DND-41 (cell line): ENCODE measurements around the gene CC2D1A.

Experiments used
- ATAC-seq: fragments of 200-7000 bp; cut with Tn5 transposase; 3 replicates; pipeline ENCODE4 v1.9.1; 2021; ENCODE audit warnings: low read depth; ENCODE audit not compliant: insufficient read depth
- DNase-seq: peaks from one replicate; pipeline ENCODE4 v3.0.0-alpha.2; 2020
- H2AFZ ChIP-seq: 2 replicates; pipeline ENCODE4 v1.6.0; 2012; ENCODE audit warnings: low read depth, low read length
- H3K27ac ChIP-seq: 2 replicates; pipeline ENCODE4 v1.5.1; 2012; ENCODE audit warnings: low read length, inconsistent platforms
- H3K27me3 ChIP-seq: fragments of 200-600 bp; sonication (generic); 2 replicates; pipeline ENCODE4 v1.6.0; 2012; ENCODE audit warnings: low read length, mild to moderate bottlenecking, inconsistent platforms; ENCODE audit not compliant: insufficient read depth, poor library complexity
- H3K36me3 ChIP-seq: 2 replicates; pipeline ENCODE4 v1.5.1; 2012; ENCODE audit warnings: low read length, inconsistent platforms; ENCODE audit not compliant: insufficient read depth
- H3K4me1 ChIP-seq: 2 replicates; pipeline ENCODE4 v1.5.1; 2012; ENCODE audit warnings: mild to moderate bottlenecking, low read length; ENCODE audit not compliant: insufficient read depth
- H3K4me2 ChIP-seq: 2 replicates; pipeline ENCODE4 v1.6.0; 2012; ENCODE audit warnings: mild to moderate bottlenecking, moderate library complexity, low read length, inconsistent platforms; ENCODE audit not compliant: insufficient read depth
- H3K4me3 ChIP-seq, 2 experiments: fragments of 200-600 bp in 1 of 2; shearing (Covaris generic) in 1 of 2; 2 replicates each; pipeline ENCODE4 v1.5.1; 2012 to 2016; ENCODE audit warnings: inconsistent platforms in 2 of 2, low read length in 2 of 2, mild to moderate bottlenecking in 2 of 2, low read depth in 1 of 2, moderate library complexity in 1 of 2
- H3K79me2 ChIP-seq: 2 replicates; pipeline ENCODE4 v1.6.0; 2012; ENCODE audit warnings: low read length, inconsistent platforms; ENCODE audit not compliant: insufficient read depth
- H3K9ac ChIP-seq: 2 replicates; pipeline ENCODE4 v1.6.0; 2012; ENCODE audit warnings: low read depth, mild to moderate bottlenecking, inconsistent platforms, low read length, moderate library complexity
- H3K9me3 ChIP-seq: 2 replicates; pipeline ENCODE4 v1.5.1; 2012; ENCODE audit warnings: low read length, moderate library complexity, mild to moderate bottlenecking, inconsistent platforms; ENCODE audit not compliant: insufficient read depth, severe bottlenecking
- H4K20me1 ChIP-seq: 2 replicates; pipeline ENCODE4 v1.6.0; 2012; ENCODE audit warnings: low read length; ENCODE audit not compliant: insufficient read depth
- EZH2 ChIP-seq: IDR thresholded peaks from 3 replicates; pipeline ENCODE4 v1.6.1; 2012; ENCODE audit warnings: borderline replicate concordance, low read depth, mild to moderate bottlenecking, moderate library complexity, low read length, inconsistent platforms; ENCODE audit not compliant: severe bottlenecking
- TF ChIP-seq, protein P1 (sequence below): IDR thresholded peaks from 2 replicates; pipeline ENCODE4 v1.5.1; 2012; ENCODE audit warnings: borderline replicate concordance, low read length, moderate library complexity, mild to moderate bottlenecking; ENCODE audit not compliant: poor library complexity, severe bottlenecking; ENCODE audit errors: extremely low read depth

Gene CC2D1A

DNA sequence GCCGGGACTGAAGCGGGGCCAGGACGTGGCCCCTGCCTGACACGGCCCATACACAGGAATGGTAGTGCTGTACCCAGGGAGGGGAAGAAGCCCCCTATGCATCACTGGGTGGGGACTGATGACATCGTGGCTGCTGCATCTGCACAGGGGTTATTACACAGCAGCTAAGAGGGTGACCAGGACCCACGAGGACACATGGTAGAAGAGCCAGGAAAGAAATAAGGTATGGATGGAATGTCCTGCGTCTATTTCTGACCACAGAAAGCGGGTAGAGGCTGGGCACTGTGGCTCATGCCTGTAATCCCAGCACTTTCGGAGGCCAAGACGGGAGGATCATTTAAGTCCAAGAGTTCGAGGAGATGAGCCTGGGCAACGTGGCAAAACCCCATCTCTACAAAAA lies 70.4 kb downstream of the CC2D1A start:
- H3K4me3 ChIP-seq = no peak overlapping the region
- no peaks in the 10 kb centered on the region for H3K4me1 ChIP-seq
- H3K36me3 ChIP-seq = peaks cover 53% of the 10 kb centered on the region
- no peak overlapping the region for H3K4me2 ChIP-seq
- H4K20me1 ChIP-seq = no peaks in the 10 kb centered on the region
- H3K79me2 ChIP-seq = no peaks in the 10 kb centered on the region
- H3K27ac ChIP-seq = no peak overlapping the region
- no peak for TF ChIP-seq EZH2
- TF ChIP-seq, protein P1, sequence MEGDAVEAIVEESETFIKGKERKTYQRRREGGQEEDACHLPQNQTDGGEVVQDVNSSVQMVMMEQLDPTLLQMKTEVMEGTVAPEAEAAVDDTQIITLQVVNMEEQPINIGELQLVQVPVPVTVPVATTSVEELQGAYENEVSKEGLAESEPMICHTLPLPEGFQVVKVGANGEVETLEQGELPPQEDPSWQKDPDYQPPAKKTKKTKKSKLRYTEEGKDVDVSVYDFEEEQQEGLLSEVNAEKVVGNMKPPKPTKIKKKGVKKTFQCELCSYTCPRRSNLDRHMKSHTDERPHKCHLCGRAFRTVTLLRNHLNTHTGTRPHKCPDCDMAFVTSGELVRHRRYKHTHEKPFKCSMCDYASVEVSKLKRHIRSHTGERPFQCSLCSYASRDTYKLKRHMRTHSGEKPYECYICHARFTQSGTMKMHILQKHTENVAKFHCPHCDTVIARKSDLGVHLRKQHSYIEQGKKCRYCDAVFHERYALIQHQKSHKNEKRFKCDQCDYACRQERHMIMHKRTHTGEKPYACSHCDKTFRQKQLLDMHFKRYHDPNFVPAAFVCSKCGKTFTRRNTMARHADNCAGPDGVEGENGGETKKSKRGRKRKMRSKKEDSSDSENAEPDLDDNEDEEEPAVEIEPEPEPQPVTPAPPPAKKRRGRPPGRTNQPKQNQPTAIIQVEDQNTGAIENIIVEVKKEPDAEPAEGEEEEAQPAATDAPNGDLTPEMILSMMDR = no peak
- H3K9me3 ChIP-seq = no peaks in the 10 kb centered on the region
- H2AFZ ChIP-seq = no peak overlapping the region
- no peaks in the 10 kb centered on the region for H3K27me3 ChIP-seq
- no peak for DNase-seq
- no peak for ATAC-seq
- H3K9ac ChIP-seq = no peak overlapping the region

DNA sequence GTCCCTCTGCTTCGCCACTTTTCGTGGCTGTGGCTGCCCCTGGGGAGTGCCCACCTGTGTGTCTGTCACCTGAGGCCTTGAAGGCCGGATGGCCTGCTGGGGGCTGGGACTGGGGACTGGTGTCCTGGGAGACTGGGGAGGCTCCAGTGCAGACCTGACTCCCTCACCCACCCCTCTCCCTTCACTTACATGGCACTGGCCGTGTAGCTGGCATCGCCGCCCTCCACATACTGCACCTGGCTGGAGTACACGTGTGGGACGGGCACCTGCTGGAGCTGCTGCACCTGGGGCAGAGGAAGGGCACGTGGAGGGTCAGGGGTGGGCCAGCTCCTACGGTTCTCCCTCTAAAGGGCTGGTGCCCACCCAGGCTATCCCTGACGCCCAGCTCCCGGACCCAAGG lies 71.8 kb downstream of the CC2D1A start:
- Histone ChIP-seq H2AFZ (no peak overlapping the region), H3K36me3 (peaks cover 55% of the 10 kb centered on the region), H3K27ac (no peak overlapping the region), H3K9me3 (no peaks in the 10 kb centered on the region), H3K9ac (no peak overlapping the region), H3K79me2 (no peaks in the 10 kb centered on the region), H4K20me1 (no peaks in the 10 kb centered on the region), H3K4me1 (no peaks in the 10 kb centered on the region), H3K4me3 (no peak overlapping the region), H3K4me2 (no peak overlapping the region), H3K27me3 (no peaks in the 10 kb centered on the region)
- ATAC-seq (no peak), DNase-seq (no peak)
- TF ChIP-seq EZH2 = no peak

DNA sequence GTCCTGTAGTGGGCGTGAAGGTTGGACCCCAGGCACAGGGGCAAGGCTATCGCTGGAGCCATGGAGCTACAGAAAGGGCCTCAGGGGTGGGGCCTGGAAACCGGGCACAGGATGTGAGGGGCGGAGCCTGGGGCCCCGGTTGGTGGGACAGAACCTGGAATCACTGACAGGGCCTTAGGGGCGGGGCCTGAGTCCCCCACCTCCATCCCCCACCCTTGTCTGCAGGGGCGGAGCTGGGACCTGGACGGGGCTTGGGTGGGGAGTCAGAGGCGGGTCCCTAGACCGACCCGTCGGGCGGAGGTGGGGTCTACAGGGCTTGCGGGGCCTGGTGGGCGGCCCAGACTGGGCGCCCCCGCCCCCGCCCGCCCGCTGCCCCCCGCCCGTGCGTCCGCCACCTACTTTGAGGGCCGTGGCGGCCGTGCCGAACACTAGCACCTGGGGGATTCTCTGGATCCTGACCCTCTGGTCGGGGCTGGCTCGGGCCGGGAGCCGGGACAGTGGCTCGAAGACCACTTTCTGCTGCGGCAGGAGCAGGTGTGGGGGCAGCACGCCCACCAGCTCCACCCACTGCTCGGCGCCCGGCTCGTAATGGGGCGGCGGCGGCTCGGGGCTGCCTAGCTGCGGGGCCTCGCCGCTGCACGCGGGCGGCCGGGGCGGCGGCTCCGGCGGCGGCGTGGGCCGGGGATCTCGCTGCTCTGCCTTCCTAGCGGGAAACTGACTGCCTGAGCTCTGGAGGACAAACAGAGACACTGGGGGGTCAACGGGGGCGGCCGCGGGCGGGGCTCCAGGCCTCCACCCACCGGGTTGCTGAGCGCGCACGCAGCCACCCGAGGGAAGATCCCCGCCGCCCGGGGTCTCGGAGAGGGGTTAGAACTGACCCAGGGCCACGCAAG lies 72.6 kb downstream of the CC2D1A start:
- no peaks in the 10 kb centered on the region for H3K79me2 ChIP-seq
- H3K4me1 ChIP-seq = no peaks in the 10 kb centered on the region
- no peaks in the 10 kb centered on the region for H3K9me3 ChIP-seq
- TF ChIP-seq EZH2 = no peak
- TF ChIP-seq, protein P1 = no peak
- H4K20me1 ChIP-seq = no peaks in the 10 kb centered on the region
- DNase-seq = no peak
- no peak overlapping the region for H3K4me3 ChIP-seq
- H3K4me2 ChIP-seq = no peak overlapping the region
- no peak for ATAC-seq
- H3K27me3 ChIP-seq = no peaks in the 10 kb centered on the region
- H3K9ac ChIP-seq = no peak overlapping the region
- H3K27ac ChIP-seq = no peak overlapping the region
- peaks cover 53% of the 10 kb centered on the region for H3K36me3 ChIP-seq
- H2AFZ ChIP-seq = no peak overlapping the region

DNA sequence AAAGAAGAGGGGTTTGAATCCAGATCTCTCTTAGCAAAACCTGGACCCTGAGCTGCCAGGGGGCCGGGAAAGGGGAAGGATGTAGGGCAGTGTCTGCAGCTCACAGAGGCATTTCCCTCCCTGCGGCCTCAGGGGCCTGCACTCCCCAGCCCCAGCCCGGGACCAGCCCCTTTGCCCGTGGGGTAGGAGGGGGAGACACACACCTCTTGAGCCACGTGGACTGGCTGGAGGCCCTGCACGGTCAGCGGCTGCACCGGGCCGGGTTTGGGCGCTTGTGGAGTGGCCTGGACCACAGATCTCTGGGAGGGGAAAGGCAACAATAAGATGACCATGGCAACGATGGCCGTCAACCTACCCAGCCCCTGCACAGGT lies 73.2 kb downstream of the CC2D1A start:
- ATAC-seq (no peak), DNase-seq (no peak)
- Histone ChIP-seq H3K27ac (no peak overlapping the region), H3K9me3 (no peaks in the 10 kb centered on the region), H3K4me2 (no peak overlapping the region), H3K4me1 (no peaks in the 10 kb centered on the region), H3K27me3 (no peaks in the 10 kb centered on the region), H3K36me3 (peaks cover 48% of the 10 kb centered on the region), H3K4me3 (no peak overlapping the region), H3K9ac (no peak overlapping the region), H4K20me1 (no peaks in the 10 kb centered on the region), H3K79me2 (no peaks in the 10 kb centered on the region), H2AFZ (no peak overlapping the region)
- TF ChIP-seq EZH2 = no peak
- TF ChIP-seq, protein P1 = no peak
